Rectal smooth muscle tissue (tissue), 1 donor: ENCODE data around the gene MRPL28.
"Not testable (repeated sequence)": the region's sequence is repeated elsewhere in the genome, so short reads cannot be mapped to it uniquely, and the experiment has no call there.

Experiments used
- H3K27ac ChIP-seq: one replicate; pipeline ENCODE4 v1.7.0; 2013; ENCODE audit warnings: low read depth, low read length, inconsistent platforms
- H3K27me3 ChIP-seq: one replicate; pipeline ENCODE4 v1.7.0; 2013; ENCODE audit warnings: low read length; ENCODE audit not compliant: control insufficient read depth, insufficient read depth
- H3K36me3 ChIP-seq: one replicate; pipeline ENCODE4 v1.7.0; 2013; ENCODE audit warnings: low read length; ENCODE audit not compliant: control insufficient read depth, insufficient read depth
- H3K4me1 ChIP-seq: one replicate; pipeline ENCODE4 v1.7.0; 2013; ENCODE audit warnings: low read length; ENCODE audit not compliant: control insufficient read depth, insufficient read depth
- H3K4me3 ChIP-seq: one replicate; pipeline ENCODE4 v1.7.0; 2013; ENCODE audit warnings: low read length
- H3K9ac ChIP-seq: one replicate; pipeline ENCODE4 v1.7.0; 2013; ENCODE audit warnings: low read length

MRPL28 gene

DNA sequence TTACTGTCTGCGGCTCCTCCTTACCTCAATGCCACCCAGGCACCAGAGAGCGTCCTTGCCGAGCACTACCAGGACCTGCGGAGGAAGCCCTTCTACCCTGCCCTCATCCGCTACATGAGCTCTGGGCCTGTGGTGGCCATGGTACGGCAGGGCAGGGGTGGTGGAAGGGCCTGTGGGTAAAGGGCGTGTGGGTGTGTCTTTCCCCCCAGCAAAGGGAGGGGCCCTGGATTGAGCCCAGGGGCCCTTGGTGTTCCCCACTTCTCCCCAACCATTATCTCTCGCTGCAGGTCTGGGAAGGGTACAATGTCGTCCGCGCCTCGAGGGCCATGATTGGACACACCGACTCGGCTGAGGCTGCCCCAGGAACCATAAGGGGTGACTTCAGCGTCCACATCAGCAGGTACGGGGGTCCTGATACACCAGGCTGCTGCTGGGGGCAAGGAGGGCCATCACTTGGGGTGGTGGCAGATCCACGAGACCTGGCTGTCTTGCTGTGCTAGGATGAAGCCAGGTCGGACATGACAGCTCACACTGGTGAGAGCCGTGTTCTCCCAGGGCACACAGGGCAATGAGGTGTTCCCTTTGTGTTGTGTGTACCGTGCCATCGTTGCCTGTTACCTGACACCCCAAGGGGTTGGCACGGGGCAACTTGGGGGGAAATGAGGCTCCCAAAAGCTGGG lies 29.1 kb upstream of the MRPL28 start:
- Histone ChIP-seq H3K9ac (no peak overlapping the region), H3K4me3 (no peak overlapping the region), H3K36me3 (peaks cover 3% of the 10 kb centered on the region), H3K4me1 (peaks cover 8% of the 10 kb centered on the region), H3K27me3 (no peaks in the 10 kb centered on the region), H3K27ac (no peak overlapping the region)

GRCh38 chr16:398561-399339 lies 28.4 kb upstream of the MRPL28 start:
- Histone ChIP-seq H3K9ac (no peak overlapping the region), H3K4me1 (peaks cover 8% of the 10 kb centered on the region), H3K27me3 (no peaks in the 10 kb centered on the region), H3K27ac (peak overlapping the region; percentile 81), H3K4me3 (no peak overlapping the region), H3K36me3 (peaks cover 3% of the 10 kb centered on the region)

GRCh38 chr16:397736-398332 lies 27.5 kb upstream of the MRPL28 start:
- Histone ChIP-seq H3K27ac (peak overlapping the region; percentile 81), H3K27me3 (no peaks in the 10 kb centered on the region), H3K36me3 (peaks cover 3% of the 10 kb centered on the region), H3K4me3 (peak overlapping the region; percentile 29), H3K4me1 (peaks cover 8% of the 10 kb centered on the region), H3K9ac (no peak overlapping the region)

GRCh38 chr16:397135-397661 lies 26.9 kb upstream of the MRPL28 start, which contains the start of gene NME4:
Gene NME4, plus strand, starts transcription at chr16:397199. Its CDS starts 24 bp downstream, at chr16:397223.
- no peaks in the 10 kb centered on the region for H3K27me3 ChIP-seq
- peak within 1 kb of the TSS; percentile 92 for H3K27ac ChIP-seq
- peaks cover 6% of the 10 kb centered on the region for H3K4me1 ChIP-seq
- peaks cover 3% of the 10 kb centered on the region for H3K36me3 ChIP-seq
- peak within 1 kb of the TSS; percentile 76 for H3K4me3 ChIP-seq
- no peak within 1 kb of the TSS for H3K9ac ChIP-seq

- Histone ChIP-seq H3K27me3 (no peaks in the 10 kb centered on the region), H3K4me3 (peak overlapping the region; percentile 76), H3K4me1 (peaks cover 6% of the 10 kb centered on the region), H3K27ac (peak overlapping the region; percentile 92), H3K9ac (no peak overlapping the region), H3K36me3 (peaks cover 3% of the 10 kb centered on the region)
Measured at GRCh38 chr16:396605-397004, 26.3 kb upstream of the MRPL28 start.

DNA sequence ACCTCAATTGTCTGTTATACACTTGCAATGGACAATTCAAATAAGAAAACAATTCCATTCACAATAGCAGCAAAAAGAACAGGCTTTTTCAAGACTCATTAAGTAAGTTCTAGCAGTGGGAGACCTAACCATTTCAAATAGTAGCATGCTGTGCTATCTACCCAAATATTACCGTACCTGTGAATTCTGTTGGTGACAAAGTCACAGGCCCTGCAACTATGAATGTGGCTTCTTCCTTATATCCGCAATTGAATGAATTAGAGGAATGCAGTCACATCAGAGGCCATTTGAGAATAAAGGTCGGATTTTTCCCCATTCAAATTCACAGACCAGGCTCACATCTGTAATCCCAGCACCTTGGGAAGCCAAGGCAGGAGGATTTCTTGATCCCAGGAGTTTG lies 25.9 kb upstream of the MRPL28 start:
- Histone ChIP-seq H3K27ac (peak overlapping the region; percentile 92), H3K27me3 (no peaks in the 10 kb centered on the region), H3K4me1 (peaks cover 6% of the 10 kb centered on the region), H3K9ac (no peak overlapping the region), H3K36me3 (peaks cover 3% of the 10 kb centered on the region), H3K4me3 (no peak overlapping the region)

- H3K4me3 ChIP-seq = no peak overlapping the region
- H3K9ac ChIP-seq = no peak overlapping the region
- no peak overlapping the region for H3K27ac ChIP-seq
- peaks cover 3% of the 10 kb centered on the region for H3K4me1 ChIP-seq
- no peaks in the 10 kb centered on the region for H3K36me3 ChIP-seq
- no peaks in the 10 kb centered on the region for H3K27me3 ChIP-seq
Measured at GRCh38 chr16:392450-393030, 22.2 kb upstream of the MRPL28 start.

DNA sequence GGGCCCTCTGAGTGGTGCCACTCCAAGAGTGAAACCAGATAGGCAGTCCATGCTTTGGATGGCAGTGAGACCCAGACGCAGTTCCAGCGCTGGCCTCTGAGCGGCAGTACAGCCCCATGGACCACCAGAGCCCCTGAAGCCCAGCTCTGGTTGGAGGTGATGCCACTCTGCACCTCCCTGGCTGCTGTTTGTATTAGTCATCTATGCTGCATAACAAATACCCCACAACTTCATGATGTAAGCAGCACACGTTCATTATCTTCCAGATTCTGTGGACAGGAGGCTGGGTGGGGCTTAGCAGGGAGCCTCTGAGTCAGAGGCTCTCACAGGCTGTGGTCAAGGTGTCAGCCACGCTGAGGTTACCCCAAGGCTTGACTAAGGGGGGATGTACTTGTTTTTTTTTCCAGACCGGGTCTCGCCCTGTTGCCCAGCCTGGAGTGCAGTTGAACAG lies 21.6 kb upstream of the MRPL28 start:
- H3K27me3 ChIP-seq = no peaks in the 10 kb centered on the region
- no peak overlapping the region for H3K9ac ChIP-seq
- no peak overlapping the region for H3K4me3 ChIP-seq
- no peak overlapping the region for H3K27ac ChIP-seq
- H3K36me3 ChIP-seq = no peaks in the 10 kb centered on the region
- H3K4me1 ChIP-seq = peaks cover 3% of the 10 kb centered on the region

DNA sequence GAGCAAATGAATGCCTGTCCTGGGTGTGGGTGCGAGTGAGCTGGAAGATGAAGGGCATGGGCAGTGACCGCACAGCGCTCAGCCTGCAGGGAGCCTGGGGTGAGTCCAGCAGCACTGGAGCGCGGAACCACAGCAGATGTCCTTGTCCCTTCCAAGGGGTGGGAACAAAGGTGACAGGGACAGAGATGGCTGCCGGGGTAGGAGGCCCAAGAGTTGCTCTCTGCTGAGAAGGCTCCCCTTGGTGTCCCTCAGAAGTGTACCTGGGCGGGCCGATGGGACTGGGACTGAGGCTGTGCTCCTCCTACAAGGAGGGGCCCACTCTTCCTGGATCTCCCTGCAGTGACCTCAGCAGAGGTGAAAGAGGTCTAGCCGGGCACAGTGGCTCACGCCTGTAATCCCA lies 19.0 kb upstream of the MRPL28 start:
- Histone ChIP-seq H3K9ac (no peak overlapping the region), H3K36me3 (no peaks in the 10 kb centered on the region), H3K4me1 (peaks cover 5% of the 10 kb centered on the region), H3K27me3 (no peaks in the 10 kb centered on the region), H3K4me3 (no peak overlapping the region), H3K27ac (peak overlapping the region; percentile 10)

- not testable (repeated sequence) for H3K4me1 ChIP-seq, H3K9ac ChIP-seq, H3K36me3 ChIP-seq, H3K4me3 ChIP-seq, H3K27me3 ChIP-seq
- peak overlapping the region; percentile 45 for H3K27ac ChIP-seq
Measured at GRCh38 chr16:387761-388666, 17.7 kb upstream of the MRPL28 start.

- peak overlapping the region; percentile 55 for H3K27ac ChIP-seq
- no peak overlapping the region for H3K4me3 ChIP-seq
- no peaks in the 10 kb centered on the region for H3K27me3 ChIP-seq
- H3K4me1 ChIP-seq = peaks cover 5% of the 10 kb centered on the region
- H3K9ac ChIP-seq = no peak overlapping the region
- H3K36me3 ChIP-seq = no peaks in the 10 kb centered on the region
Measured at GRCh38 chr16:386641-387156, 16.4 kb upstream of the MRPL28 start.
